SIG-M5 treated with dmso at 0.1 percent for 504 hours (cell line): ENCODE measurements around the gene GLI1.
A peak's percentile ranks its signal among the peaks of the same experiment; 100 is the strongest.
"Not testable (repeated sequence)": the region's sequence is repeated elsewhere in the genome, so short reads cannot be mapped to it uniquely, and the experiment has no call there.

Experiments
- DNase-seq: peaks from one replicate; lab custom pipeline; 2025; ENCODE audit not compliant: unreplicated experiment; lab: John Stamatoyannopoulos, UW

The GLI1 gene

GRCh38 chr12:57475271-57476161, 15.9 kb downstream of the GLI1 start:
- DNase-seq = no peak

GRCh38 chr12:57476162-57476992, 16.8 kb downstream of the GLI1 start:
- peak; percentile 29 for DNase-seq

- no peak for DNase-seq
Measured at GRCh38 chr12:57476993-57477709, 17.6 kb downstream of the GLI1 start.

GRCh38 chr12:57477710-57478681, 18.4 kb downstream of the GLI1 start:
- DNase-seq = peak; percentile 68

- DNase-seq = no peak
Measured at GRCh38 chr12:57479043-57479375, 19.4 kb downstream of the GLI1 start.

- DNase-seq = no peak
Measured at GRCh38 chr12:57479376-57480115, 20.0 kb downstream of the GLI1 start, which contains the start of gene ARHGAP9. Gene ARHGAP9 (minus strand): TSS chr12:57479866. CDS start chr12:57479406, 460 bp downstream.

GRCh38 chr12:57481671-57482070, 22.1 kb downstream of the GLI1 start:
- DNase-seq = no peak

- no peak for DNase-seq
Measured at GRCh38 chr12:57483466-57483865, 23.9 kb downstream of the GLI1 start.

- no peak for DNase-seq
Measured at GRCh38 chr12:57485695-57486094, 26.1 kb downstream of the GLI1 start.

- no peak for DNase-seq
Measured at GRCh38 chr12:57487055-57487596, 27.5 kb downstream of the GLI1 start.

- DNase-seq = peak; percentile 99
Measured at GRCh38 chr12:57487597-57488401, 28.2 kb downstream of the GLI1 start, which contains the start of gene MARS1. Gene MARS1 (plus strand): TSS chr12:57488068. CDS start chr12:57488091, 23 bp downstream.

GRCh38 chr12:57488402-57489156, 29.0 kb downstream of the GLI1 start:
- no peak for DNase-seq

- no peak for DNase-seq
Measured at GRCh38 chr12:57489157-57489641, 29.6 kb downstream of the GLI1 start.

- DNase-seq = no peak
Measured at GRCh38 chr12:57490126-57490525, 30.5 kb downstream of the GLI1 start.

- DNase-seq = peak; percentile 70
Measured at GRCh38 chr12:57491393-57492280, 32.1 kb downstream of the GLI1 start.

GRCh38 chr12:57495051-57495701, 35.6 kb downstream of the GLI1 start:
- not testable (repeated sequence) for DNase-seq
